Muscle of arm (tissue), 12 donors: Measurements from ENCODE around the gene TAOK3. TPM values are rescaled to one million over a fixed set of nuclear protein-coding genes. Genes with fewer than 3 reads are reported as not detected.
"Not testable (repeated sequence)": the region's sequence is repeated elsewhere in the genome, so short reads cannot be mapped to it uniquely, and the experiment has no call there.

ENCODE experiments used
- DNase-seq: peaks from one replicate; pipeline ENCODE4 v3.0.0-alpha.2; 2013
- polyA plus RNA-seq, 12 donors: library from polyadenylated mRNA; unstranded; fragments of 120-200 nt; gene quantifications; one replicate each; pipeline ENCODE4 v1.2.1, GENCODE V29; 2013; ENCODE audit not compliant: insufficient read length in 12 of 12

TAOK3 gene
- polyA plus RNA-seq, 12 donors: 16.1 to 288 (median 19.8) TPM

DNA sequence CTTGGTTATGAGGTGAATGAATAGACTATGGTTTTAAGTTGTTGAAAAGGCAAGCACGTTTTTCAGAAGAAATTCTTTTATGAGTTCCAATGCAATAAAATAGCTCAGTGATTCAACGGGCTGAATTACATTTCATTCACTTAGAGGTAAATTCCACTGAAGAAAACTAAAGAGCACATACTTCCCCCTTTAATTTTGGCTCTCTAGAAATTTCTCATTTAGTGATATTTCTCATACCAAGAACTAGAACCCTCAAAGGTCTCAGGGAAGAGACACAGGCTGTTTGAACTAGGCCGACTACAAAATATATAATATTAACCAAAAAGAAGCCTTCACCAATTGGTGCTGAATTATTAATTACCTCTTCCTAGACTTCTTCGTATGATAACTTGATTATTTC is 68.6 kb downstream of the TAOK3 start:
- no peak for DNase-seq

- no peak for DNase-seq
These were observed 70.7 kb downstream of the TAOK3 start for GRCh38 chr12:118302053-118302452.

DNA sequence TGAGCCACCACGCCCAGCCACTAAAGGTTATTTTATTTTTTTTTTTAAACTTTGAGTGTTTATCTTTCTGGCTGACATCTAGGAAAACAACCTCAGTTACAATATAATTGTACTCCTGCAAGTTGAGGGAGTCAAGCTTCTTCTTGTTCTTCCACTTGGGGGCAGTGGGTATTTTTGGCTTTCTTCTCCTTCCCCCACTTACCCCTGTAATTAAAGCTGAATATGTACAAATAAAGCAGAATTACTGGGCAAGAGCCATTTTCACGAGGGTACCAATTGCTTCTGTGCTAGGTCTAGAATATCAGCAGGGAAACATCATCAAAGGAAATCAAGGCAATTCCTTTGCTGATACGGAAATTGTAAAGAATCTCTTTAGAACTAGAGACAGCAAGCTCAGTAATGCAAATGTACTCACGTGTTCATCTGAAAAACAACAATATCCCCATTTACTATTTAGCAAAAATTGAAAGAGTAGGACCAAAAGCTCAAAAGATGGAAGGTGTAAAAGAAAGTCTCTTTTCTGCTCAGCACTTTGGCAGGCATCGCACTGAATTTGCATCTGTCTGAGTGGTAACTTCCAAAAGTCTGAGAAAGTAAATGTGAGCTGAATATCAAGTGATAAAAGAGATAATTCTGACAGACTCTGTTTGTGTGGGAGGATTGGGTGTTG is 72.8 kb downstream of the TAOK3 start:
- no peak for DNase-seq

DNA sequence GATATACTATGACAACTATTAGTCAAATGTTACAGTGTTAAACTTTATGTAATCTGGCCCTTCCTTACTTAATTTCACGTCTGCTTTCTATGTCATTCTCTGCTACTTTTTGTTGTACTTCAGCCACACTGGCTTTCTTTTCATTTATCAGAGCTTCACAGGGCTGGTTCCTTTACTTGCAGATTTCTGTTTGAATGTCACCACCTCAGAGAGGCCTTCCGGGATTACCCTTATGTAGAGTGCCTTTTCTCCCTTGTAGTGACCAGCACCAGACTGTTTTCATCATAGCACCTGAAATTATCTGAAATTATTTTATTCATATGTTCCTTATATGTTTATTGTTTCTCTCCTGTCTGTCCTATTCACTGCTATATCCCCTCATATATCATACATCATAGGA is 75.4 kb downstream of the TAOK3 start:
- DNase-seq: no peak

DNA sequence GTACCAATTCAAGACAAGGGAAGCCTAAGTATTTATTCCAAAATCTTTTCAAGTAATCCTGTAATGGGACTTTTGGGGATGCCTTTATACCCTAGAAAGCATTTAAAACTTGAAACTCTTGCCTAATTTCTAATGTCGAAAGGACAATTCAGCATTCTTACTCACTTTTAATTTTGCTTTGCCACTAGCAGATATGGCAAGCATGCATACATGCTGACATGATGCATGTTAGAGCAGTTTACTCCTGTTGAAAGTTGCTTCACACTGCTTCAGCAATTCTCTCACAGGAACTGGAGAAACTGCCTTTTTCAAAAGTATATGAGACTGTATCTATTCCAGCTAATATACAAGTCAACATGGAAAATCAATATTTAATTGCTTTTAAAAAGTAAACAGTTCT is 79.9 kb downstream of the TAOK3 start:
- no peak for DNase-seq

DNA sequence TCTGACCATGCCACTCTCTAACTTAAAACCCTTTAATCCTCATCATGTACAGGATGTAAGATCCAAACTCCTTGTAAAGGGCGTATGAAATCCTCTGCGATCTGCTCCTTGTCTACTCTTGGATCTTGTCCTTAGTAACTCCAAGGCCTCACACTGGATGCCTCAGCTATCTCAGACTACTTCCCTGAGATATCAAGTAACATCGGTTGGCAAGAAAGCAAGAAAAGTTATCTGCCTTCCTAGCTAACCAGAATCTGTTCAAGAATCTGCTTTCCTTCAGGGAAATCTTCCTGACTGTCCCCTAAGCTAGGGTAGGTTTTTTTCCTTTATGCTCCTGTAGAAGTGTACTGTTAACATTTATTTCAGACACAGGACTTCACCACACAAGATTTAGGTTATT is 82.6 kb downstream of the TAOK3 start:
- no peak for DNase-seq

DNA sequence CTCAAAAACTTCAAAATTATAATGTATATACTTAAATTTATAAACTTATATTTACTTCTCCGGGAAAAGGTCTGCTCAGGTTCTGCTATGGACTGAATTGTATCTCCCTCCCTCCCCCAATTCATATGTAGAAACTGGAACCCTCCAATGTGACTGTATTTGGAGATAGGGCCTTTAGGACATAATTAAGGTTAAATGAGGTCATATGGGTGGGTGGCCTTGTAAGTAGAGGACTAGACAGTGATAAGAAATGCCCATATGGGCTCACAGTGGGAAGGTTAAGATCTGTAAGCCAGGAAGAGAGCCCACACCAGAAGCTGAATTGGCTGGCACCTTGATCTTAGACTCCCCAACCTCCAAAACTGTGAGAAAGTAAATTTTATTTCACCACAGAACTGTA is 84.5 kb downstream of the TAOK3 start:
- DNase-seq: no peak

DNA sequence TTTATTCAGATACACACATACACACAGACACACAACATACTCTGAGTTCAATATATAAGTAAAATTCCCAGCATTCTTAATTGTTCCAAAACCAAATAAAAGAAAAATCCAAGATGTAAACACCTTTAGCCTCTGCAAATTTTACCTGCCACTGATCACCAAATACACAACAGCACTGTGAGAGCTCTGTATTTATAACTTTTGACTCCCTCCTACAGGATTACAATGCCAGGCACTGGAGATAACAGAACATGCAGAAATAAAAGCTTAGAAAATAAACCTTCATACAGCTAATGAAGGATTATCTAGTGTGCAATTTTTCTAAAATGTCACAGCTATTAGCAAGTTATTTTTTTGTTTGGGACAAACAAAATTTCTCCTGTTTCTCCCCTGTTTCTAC is 85.0 kb downstream of the TAOK3 start:
- DNase-seq: no peak

GRCh38 chr12:118282767-118283166 is 89.9 kb downstream of the TAOK3 start:
- DNase-seq: no peak

DNA sequence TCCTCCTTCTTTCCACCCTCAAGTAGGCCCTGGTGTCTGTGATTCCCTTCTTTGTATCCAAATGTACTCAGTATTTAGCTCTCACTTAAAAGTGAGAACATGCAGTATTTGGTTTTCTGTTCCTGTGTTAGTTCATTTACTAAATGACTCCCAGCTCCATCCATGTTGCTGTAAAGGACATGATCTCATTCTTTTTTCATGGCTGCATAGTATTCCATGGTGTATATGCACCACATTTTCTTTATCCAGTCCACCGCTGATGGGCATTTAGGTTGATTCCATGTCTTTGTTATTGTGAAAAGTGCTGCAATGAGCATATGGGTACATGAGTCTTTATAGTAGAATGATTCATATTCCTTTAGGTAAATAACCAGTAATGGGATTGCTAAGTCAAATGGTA is 94.4 kb downstream of the TAOK3 start:
- not testable (repeated sequence) for DNase-seq

GRCh38 chr12:118274066-118274465 is 98.6 kb downstream of the TAOK3 start:
- DNase-seq: no peak

GRCh38 chr12:118271770-118272417 is 100.8 kb downstream of the TAOK3 start:
- DNase-seq: no peak

- no peak for DNase-seq
These were observed 101.5 kb downstream of the TAOK3 start for GRCh38 chr12:118271183-118271582.

GRCh38 chr12:118269806-118270205 is 102.9 kb downstream of the TAOK3 start:
- no peak for DNase-seq

- DNase-seq: no peak
These were observed 113.6 kb downstream of the TAOK3 start for GRCh38 chr12:118259079-118259478.

DNA sequence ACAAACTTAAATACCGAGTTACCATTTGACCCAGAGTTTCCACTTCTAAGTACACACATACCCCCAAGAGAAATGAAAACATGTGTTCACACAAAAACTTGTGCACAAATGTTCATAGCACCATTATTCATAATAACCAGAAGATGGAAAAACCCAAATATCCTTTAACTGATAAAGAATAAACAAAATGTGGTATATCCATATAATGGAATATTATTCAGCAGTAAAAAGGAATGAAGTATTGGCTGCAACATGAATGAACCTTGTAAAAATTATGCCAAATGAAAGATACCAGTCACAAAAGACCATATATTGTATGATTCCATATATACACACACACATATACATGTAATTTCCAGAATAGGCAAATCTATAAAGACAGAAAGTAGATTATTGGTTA is 116.4 kb downstream of the TAOK3 start:
- no peak for DNase-seq

DNA sequence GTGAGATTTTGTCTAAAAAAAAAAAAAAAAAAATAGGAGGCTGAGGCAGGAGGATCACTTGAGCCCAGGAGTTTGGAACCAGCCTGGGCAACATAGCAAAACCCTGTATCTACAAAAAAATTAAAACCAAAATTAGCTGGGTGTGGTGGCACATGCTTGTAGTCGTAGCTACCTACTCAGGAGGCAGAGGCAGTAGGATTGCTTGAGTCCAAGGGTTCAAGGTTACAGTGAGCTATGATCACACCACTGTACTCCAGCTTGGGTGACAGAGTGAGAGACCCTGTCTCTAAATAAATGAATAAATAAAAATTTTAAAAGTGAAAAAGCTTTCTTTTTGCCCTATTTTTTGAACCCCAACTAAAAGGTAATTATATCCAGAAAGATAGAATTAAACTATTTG is 123.2 kb downstream of the TAOK3 start:
- no peak for DNase-seq

GRCh38 chr12:118245886-118246285 is 126.8 kb downstream of the TAOK3 start:
- not testable (repeated sequence) for DNase-seq

DNA sequence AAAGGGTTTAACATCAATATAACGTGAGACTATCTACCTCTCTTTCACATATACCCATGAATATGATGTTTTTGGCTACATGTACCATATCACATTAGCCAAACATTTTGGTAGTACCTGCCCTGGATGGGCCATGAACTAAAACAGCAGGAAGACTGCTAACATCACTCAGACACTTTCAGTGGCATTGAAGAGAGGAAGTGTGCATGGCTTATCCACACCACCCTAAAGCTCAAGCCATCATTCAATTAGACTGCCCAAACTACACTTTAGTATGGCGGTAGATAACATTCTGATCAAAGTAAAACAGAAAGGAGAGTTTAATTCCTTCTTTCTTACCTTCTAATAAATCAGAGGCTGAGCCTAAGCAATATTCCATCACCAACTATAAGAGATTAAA is 133.8 kb downstream of the TAOK3 start:
- no peak for DNase-seq

GRCh38 chr12:118237908-118238307 is 134.8 kb downstream of the TAOK3 start:
- DNase-seq: no peak

- DNase-seq: no peak
These were observed 135.5 kb downstream of the TAOK3 start for GRCh38 chr12:118237052-118237665.

- DNase-seq: no peak
These were observed 152.0 kb downstream of the TAOK3 start for GRCh38 chr12:118220702-118221101.

GRCh38 chr12:118219772-118220171 is 152.9 kb downstream of the TAOK3 start:
- DNase-seq: no peak
